ENCODE measurements around the gene HTR3B.
"Not testable (repeated sequence)": the region's sequence is repeated elsewhere in the genome, so short reads cannot be mapped to it uniquely, and the experiment has no call there.

HTR3B gene

GRCh38 chr11:113904379-113905101, at the start of gene HTR3B:
Gene HTR3B (plus strand): TSS chr11:113904796. CDS start chr11:113904934, 138 bp downstream.
- DNase-seq, result no peak

- DNase-seq, result no peak
Measured at GRCh38 chr11:113855803-113856202, 48.8 kb upstream of the HTR3B start.

- DNase-seq, result no peak
Measured at GRCh38 chr11:113856966-113857759, 47.4 kb upstream of the HTR3B start.

- no peak for DNase-seq
Measured at GRCh38 chr11:113859665-113860064, 44.9 kb upstream of the HTR3B start.

- no peak for DNase-seq
Measured at GRCh38 chr11:113862435-113862834, 42.2 kb upstream of the HTR3B start.

- no peak for DNase-seq
Measured at GRCh38 chr11:113864410-113864809, 40.2 kb upstream of the HTR3B start.

GRCh38 chr11:113865873-113866272, 38.7 kb upstream of the HTR3B start:
- no peak for DNase-seq

GRCh38 chr11:113867843-113868503, 36.6 kb upstream of the HTR3B start:
- DNase-seq, result no peak

GRCh38 chr11:113871336-113871735, 33.3 kb upstream of the HTR3B start:
- DNase-seq, result no peak

GRCh38 chr11:113873236-113873626, 31.4 kb upstream of the HTR3B start:
- no peak for DNase-seq

- no peak for DNase-seq
Measured at GRCh38 chr11:113874096-113874495, 30.5 kb upstream of the HTR3B start.

GRCh38 chr11:113874581-113875233, 29.9 kb upstream of the HTR3B start:
- DNase-seq, result no peak

GRCh38 chr11:113875234-113876073, 29.1 kb upstream of the HTR3B start, which contains the start of gene USP28:
Gene USP28 (minus strand): TSS chr11:113875572. CDS start chr11:113875501, 71 bp downstream.
- DNase-seq, result peak; percentile 85 to 95

- no peak for DNase-seq
Measured at GRCh38 chr11:113876074-113876797, 28.4 kb upstream of the HTR3B start.

GRCh38 chr11:113876798-113877669, 27.6 kb upstream of the HTR3B start:
- no peak for DNase-seq

GRCh38 chr11:113877670-113878055, 26.9 kb upstream of the HTR3B start:
- no peak for DNase-seq

GRCh38 chr11:113879446-113879845, 25.1 kb upstream of the HTR3B start:
- not testable (repeated sequence) for DNase-seq

GRCh38 chr11:113880971-113881370, 23.6 kb upstream of the HTR3B start:
- no peak for DNase-seq

GRCh38 chr11:113881856-113882255, 22.7 kb upstream of the HTR3B start:
- DNase-seq, result no peak

GRCh38 chr11:113884361-113884836, 20.2 kb upstream of the HTR3B start:
- no peak for DNase-seq

Data from NCI-H187 (cell line).